Measurements from ENCODE around the gene CIZ1.

CIZ1 gene

DNA sequence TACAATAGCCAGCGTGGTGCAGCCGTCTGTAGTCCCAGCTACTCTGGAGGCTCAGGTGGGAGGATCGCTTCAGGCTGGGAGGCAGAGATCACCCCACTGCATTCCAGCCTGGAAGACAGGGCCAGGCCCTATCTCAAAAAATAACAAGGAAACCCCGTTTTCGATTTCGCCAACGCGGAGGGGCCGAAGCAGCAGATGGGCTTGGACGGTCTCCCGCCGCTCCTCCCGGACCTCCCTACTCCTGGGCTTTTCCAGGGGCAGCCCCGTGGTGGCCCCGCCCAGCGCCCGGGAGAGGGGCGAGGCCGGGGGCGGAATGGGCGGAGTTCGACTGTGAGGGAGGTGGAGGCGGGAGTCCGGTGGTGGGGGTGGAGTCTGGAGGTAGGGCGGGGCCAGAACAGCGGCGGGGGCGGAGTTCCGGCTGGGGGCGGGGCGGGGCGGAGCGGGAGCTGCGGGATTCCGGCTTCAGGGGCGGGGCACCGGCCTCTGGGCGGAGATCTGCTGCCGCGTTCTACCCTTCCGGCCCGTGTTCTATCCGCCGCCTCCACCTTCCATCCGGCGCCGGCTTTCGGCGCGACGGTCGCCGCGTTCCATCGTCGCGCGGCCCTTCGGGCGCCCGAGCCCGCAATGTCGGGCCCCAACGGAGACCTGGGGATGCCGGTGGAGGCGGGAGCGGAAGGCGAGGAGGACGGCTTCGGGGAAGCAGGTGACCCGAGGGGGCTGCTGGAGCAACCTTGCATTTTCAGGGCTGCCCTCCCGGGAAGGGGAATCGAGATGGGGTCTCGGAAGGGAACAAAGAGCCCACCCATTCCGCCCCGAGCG, 31.4 kb downstream of the CIZ1 start, which contains the start of gene BBLN:
Gene BBLN, plus strand, starts transcription at position 482 of the 819 bp plus-strand sequence. Its CDS starts 143 bp downstream, at position 625.
- peak; percentile 97 for DNase-seq

DNA sequence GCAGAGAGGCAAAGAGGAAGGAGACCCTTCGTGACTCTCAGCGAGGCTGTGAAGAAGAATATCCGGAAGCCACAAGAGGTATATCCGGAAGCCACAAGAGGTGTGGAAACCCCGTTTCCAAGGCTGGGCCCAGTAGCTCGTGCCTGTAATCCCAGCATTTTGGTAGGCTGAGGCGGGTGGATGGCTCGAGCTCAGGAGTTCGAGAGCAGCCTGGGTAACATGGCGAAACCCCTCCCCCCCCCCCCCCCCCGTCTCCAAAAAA, 31.9 kb downstream of the CIZ1 start:
- DNase-seq: no peak

DNA sequence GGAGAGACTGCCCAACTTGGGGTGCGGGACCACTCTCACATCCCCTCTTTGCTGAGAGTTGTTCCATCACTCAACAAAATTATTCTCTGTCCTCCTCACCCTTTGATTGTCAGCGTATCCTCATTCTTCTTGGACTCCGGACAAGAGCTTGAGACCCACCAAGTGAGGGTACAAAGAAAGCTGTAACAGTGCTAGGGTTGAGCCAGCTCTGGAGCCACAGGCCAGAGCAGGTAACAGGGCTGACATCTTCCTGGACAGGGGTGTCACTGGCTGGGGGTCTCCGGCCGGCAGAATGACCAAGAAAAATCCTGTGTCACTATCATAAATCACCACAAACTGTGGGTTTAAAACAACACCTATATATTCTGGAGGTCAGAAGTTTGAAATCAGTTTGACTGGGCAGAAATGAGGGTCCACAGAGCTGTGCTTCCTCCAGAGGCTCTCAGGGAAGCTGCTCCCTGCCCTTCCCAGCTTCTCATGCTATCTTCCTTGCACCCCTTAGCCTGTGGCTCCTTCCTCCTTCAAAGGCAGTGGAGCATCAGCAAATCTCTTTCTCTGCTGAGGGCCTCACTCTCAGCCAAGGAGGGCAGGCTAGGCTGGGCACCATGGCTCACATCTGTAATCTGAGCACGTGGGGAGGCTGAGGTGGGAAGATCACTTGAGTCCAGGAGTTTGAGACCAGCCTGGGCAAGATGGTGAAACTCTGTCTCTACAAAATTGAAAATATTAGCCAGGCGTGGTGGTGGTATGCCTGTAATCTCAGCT, 35.5 kb downstream of the CIZ1 start:
- DNase-seq: no peak

DNA sequence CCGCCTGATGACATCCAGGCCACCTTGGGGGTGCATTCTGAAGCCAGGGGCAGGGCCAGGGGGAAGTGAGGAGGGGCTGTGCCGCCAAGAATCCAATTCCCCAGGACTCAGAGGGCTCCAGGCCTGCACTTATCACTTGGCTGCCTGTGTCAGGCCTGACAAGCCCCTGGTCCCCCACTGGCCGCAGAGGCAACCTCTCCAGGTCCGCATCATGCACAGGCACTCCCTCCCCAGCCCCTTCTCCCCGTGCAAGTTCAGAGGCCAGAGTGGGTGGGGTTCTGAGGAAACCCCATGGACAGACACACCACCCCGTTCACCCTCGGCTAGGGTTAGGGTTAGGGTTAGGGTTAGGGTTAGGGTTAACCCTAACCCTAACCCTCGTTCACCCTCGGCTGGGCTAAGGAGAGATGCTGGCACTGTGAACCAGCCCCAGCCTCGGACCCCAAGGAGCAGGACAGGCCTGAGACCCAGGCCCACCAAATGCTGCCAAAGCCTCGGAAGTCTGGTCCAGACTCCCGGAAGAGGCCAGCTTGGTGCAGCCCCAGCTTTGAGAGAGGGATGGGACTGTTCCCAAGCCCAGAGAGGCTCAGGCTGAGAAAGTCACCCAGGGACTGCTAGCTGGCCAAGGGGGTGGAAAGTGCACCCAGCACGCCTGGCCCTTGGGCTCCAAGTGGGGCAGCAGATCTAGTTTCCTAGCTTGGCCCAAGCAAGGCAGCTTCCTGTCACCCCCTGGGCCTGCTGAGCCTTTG, 37.3 kb downstream of the CIZ1 start:
- DNase-seq: no peak

DNA sequence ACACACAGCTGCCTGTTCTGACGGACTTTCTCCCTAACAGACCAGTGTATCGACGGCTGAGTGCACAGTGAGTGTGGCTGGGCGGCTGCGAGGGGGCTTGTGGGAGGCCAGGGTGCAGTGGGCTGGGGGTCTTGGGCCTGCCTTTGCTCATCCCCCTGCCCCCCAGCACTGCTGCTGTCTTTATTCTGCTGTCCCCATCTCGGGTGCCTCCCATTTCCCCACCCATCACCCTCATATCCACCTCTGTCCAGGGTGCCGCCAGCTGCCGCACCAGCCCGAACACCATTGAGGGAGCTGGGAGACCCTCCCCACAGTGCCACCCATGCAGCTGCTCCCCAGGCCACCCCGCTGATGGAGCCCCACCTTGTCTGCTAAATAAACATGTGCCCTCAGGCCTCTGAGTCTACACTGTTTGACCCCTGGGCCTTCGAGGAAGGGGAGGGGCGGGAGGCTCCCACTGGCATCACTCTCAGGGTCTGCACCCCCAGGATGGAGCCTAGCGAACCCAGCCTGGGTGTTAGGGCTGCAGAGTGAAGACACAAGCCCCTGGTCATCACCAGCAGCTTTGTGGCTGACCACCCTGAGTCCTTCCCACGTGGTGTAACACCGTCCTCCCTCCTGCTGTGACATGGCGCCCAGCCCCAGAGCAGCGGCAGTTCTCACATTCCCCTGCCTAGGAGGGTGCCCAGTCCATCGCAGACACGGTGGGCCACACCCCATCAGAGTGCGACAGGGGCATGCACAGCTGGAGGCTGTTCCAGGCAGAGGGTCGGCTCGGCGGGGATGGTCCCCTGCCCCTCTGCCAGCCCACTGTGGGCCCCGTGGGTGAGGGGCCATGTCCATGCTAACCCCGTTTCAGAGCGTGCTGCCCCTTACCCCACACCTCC, 38.1 kb downstream of the CIZ1 start:
- no peak for DNase-seq

DNA sequence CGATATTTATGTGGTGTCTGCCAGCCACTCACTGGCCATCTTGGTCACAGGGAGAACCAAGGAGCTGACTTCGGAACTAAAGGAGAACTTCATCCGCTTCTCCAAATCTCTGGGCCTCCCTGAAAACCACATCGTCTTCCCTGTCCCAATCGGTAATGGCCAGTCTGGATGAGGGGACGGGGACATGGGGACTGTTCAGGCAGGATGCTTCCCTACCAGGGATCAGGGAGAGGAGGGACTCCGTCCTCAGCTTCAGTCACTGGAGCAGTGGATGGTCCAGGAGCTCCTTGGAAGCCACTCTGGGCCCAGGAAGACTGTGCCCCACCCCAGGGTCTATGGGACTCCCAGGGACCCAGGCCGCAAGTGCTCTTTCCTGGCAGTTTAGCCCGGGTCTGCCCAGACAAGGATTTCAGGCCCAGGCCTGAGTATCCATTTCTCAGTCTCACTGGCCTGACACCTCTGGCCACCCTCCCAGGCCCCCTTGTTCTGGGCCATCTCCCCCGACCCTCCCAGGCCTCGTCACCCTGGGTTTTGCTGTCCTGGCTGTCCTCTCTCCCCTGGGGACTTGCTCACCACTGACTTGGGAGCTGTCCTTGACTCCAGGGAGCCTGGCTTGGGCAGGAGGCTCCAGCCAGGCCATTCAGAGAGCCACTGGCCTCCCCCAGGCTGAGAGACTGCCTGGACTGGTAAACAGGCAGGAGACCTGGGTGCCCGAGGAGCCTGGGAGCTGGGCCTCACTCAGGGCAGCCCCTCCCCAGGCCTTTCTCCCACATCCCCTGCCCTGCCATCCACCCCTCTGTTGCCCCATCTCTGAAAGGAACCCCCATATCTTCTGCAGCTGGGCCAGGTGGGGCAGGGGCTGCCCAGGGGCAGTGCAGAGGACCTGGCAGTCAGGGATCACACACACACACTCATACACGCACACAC, 39.0 kb downstream of the CIZ1 start:
- no peak for DNase-seq

DNA sequence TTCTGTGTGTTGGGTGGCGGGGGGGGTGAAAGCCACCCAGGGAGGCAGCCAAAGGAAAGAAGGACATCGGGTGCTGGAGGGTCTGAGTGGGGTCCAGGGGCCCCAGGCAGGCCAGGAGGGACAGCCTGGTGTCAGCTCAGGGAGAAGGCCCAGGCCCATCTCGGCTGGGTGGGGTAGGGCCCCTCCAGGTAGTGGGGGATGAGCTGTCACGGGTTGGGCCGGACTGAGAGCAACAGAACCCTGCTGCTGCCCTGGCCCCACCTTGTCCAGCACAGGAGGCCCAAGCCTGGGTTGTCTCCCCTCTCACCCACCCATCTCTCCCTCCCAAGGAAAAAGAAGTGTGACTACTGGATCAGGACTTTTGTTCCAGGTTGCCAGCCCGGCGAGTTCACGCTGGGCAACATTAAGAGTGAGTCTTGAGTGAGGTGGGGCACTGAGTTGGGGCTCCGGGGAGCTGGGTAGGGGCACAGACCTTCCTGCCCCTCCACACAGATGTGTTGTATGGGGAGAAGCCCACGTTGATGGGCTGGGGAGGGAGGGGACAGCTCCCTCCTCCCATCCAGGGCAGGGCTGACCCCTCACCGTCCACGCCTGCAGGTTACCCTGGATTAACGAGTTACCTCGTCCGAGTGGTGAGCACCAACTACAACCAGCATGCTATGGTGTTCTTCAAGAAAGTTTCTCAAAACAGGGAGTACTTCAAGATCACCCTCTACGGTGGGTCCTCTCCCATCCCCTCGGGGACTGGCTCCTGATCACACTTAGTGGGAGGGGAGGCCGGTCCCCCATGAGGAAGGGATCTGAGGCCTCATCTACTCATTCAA, 39.9 kb downstream of the CIZ1 start:
- no peak for DNase-seq

DNA sequence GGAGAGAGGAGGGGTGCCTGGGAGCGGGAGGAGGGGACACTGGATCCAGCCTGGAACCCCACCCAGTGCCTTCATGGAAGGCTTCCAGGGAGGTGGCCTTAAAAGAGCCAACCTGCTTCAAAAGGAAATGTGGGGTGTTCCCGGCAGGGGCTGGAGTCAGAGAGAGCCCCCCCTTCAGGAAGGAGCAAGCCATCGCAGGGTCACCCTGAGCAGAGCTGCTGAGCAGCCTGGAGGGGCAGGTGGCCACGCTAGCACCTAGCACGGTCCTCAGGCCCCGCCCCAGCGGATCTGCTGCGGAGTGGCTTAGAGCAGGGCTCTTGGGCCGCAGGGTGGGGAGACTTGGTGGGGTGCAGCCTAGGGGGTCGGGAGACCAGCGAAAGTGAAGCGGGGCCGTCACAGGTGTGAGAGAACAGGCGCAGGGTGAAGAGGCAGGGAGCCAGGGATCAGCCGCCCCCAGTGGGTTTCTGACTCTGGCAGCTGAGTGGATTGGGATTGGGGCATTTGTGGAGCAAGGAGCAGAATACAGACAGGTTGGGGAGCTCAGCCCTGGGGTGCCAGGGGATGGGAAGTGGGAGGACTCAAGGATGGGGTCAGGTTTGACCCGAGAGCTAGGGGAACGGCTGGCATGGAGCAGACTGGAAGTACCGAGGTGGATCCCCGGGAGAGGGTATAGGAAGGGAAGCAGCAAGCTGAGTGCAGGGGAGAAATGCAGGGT, 40.6 kb downstream of the CIZ1 start:
- no peak for DNase-seq

DNA sequence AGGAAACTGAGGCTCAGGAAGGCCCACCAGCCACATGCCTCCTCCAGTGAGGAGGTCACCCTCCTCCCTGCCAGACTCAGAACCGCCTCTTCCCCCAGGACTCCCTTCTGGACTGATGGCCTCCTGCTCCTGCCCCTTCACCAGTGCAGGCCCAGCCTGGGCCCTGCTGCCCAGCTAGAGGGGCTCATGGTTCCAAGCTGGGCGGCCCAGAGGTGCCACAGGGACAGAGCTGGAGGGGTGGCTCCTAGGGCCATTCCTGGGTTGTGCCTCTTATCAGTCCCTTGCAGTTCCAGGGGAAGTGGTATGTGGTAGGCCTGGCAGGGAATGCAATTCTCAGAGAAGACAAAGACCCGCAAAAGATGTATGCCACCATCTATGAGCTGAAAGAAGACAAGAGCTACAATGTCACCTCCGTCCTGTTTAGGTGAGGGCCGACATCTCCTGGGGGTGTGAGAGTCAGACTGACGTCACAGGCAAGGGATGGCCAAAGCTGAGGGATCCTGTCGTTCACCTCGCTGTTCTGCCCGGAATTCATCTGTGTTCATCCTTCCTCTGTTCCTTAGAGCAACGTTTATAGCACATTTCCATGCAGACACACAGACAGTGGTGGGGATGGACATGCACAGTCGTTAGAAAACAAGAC, 41.3 kb downstream of the CIZ1 start:
- no peak for DNase-seq

DNA sequence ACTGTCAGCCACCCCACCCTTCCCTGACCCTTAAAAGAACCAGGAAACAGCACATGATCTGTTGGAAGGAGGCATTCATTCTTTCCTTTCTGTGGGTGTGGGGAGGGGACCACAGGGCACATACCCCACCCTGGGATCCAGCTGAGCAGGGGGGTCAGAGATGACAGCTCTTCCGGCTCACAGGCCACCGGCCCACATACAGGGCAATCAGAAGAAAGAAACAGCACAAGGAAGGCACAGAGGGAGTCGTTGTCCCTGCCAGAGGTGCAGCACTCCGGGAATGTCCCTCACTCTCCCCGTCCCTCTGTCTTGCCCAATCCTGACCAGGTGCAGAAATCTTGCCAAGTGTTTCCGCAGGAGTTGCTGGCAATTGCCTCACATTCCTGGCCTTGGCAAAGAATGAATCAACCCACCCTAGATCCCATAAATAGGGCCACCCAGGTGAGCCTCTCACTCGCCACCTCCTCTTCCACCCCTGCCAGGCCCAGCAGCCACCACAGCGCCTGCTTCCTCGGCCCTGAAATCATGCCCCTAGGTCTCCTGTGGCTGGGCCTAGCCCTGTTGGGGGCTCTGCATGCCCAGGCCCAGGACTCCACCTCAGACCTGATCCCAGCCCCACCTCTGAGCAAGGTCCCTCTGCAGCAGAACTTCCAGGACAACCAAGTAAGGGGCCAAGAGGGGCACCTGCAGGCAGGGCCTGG, 42.2 kb downstream of the CIZ1 start, which contains the start of gene LCN2:
Gene LCN2, plus strand, starts transcription at position 453 of the 701 bp plus-strand sequence. Its CDS starts 73 bp downstream, at position 526.
- DNase-seq: no peak

DNA sequence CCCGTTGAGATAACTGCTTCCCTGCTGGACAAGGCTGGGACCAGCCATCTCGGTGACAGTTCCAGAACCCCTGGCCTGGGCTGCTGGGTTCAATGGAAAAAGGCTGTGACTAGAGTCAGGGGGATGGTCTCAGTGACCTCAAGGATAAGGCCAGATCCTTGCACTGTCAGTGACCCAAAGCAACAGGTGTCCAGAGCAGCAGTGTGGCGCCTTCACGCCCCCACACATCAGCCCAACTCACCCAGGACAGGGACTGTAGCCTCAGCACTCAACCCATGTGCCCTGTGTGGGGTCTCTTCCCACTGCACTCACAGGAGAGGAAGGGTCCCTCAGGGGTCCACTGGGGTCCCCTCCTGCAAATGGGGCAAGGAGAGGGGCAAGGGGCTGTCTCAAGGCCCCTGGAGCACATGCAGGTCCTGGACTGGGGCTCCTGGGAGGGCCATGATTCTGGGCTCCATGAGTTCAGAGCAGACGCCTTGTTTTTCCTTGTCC, 42.8 kb downstream of the CIZ1 start:
- no peak for DNase-seq

DNA sequence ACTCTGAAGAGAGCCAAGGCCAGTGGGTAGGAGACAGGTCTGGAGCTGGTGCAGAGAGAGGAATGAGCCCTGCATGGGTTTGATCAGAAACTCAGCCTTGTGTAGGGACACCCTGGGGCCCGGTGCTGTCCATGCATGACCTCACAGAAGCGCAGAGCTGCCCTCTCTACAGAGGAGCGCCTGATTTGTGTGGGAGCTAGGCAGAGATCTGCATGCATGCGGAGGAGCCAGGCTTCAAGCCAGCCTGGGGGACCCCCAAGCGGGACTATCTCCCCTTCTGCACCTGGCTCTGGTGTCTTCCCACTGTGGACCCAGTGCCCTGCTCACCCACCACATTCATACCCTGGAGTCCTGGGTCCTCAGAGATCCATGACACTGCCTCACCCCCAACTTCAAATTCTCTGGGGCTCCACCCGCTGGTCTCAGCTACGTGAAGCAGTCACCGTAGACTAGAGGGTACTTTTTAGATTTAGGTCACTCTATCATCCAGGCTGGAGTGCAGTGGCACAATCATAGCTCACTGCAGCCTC, 44.7 kb downstream of the CIZ1 start:
- DNase-seq: no peak

DNA sequence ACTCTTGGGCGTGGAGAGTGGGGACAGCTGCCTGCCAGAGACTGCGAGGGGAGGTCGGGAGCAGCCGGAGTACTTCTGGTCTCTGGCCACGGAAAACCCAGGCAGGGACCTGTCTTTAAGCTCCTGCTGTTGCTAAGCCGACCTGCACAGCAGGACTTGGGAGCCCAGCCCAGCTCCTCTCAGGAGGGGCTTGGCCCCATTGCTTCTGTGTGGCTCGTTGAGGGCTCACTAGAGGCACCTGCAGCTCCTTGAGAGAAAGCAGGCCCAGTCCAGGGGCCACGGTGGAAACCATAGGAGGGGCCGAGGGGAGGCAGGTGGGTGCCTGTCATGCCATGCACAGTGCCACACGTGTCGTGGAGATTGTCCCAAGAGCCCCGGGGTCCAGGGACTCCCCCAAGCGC, 45.4 kb downstream of the CIZ1 start:
- no peak for DNase-seq

DNA sequence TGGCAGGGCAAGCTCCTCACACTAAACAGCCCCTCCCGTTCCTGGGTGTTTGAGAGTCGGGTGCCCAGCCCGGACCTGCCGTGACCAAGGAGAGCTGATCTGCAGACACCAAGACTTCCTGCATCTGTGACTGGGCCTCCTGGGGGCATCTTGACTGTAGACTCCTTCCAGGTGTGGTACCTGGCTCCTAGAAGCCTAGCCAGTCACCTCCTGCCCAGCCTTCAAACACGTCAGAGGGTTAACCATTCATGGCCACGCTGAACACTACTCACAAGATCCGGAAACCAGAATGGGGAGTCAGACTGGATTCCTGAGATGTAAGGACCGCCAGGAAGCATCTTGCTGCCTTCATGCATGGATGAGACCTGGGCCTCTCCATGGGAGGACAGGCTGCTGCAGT, 45.8 kb downstream of the CIZ1 start:
- DNase-seq: no peak

DNA sequence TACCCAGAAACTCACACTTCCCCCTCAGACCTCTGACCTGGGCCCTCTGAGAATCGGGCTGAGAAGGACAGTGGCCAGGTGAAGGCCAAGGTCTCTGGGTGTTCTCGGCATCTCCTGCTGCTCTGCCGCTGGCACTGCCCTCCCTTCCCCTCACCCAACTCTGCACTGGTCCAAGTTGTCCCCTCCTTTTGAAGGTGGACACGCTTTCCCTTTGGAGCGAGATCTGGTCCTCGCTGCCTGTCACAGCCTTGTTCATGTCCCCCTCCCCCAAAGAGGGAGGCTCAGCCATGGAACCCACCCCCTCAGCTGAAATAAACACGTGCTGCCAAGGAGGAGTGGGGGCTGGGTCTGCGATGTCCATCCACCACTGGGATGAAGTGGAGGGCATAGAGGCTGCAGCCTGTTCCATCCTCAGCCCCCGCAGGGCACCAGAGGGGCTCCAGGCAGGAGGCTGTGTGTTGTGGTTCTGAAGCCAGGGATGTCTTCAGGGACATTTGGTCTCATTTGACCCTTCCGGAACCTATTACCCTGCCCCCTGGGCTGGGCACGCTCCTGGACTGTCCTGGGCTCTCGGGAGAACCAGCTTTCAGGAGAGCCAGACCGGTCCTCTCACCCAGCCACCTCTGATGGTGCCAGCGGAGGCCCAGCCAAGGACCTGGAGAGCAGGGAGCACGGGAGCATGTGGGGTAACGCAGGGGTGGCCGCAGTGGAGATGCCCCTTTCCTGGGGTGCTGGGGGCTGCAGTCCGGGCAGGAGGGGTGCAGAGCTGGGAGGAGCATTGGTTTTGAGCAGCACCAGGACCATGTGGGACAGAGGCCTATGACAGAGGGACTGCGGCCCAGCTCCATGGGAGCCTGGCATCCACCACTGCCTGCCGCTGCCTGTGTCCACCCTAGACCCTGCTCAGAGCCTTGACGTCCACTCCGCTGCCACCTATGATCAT, 46.9 kb downstream of the CIZ1 start:
- DNase-seq: no peak

DNA sequence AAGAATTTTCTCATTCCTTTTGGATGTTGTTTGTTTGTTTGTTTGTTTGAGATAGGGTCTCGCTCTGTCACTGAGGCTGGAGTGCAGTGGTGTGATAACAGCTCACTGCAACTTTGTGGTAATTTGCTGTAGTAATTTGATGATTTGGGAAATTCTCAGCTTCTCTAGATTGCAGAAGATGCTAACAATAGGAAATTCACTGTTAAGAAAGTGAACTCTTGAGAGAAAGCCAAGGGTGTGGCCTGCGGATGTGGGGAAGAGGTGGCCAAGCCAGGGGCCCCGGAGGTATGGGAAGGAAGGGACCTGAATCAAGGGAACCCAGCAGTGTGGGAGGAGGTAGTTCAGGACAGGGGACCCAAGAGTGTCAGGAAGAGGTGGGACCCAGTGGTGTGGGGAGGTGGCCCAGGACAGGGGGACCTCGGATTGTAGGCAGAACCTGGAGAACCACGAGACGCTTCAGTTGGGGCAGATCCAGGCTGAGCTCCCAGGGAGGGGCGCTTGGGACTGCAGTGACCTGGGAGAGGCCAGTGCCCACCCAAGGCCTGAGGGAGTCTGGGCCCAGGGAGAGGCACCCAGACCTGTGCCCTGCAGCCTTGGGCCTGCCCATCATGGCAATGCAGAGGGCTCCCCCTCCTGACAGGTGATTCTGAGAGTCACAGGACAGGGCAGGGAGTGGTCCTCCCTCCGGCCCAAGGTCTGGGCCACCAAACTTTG, 47.7 kb downstream of the CIZ1 start:
- DNase-seq: no peak

Data from COR-L47 (cell line).